ENCODE results near the gene PRSS27.

The PRSS27 gene

GRCh38 chr16:2766430-2767139 lies 46.6 kb upstream of the PRSS27 start:
- no peak overlapping the region for H3K4me3 ChIP-seq (ENCODE audit: low read depth, low read length)
- TF ChIP-seq CTCF (IDR thresholded peaks at IDR 0.05; ENCODE audit: low read depth, low read length, missing control alignments): no peak
- no peak for DNase-seq (ENCODE audit: low read depth)

GRCh38 chr16:2765462-2766404 lies 45.7 kb upstream of the PRSS27 start:
- TF ChIP-seq CTCF (IDR thresholded peaks at IDR 0.05; ENCODE audit: low read depth, low read length, missing control alignments): no peak
- no peak overlapping the region for H3K4me3 ChIP-seq (ENCODE audit: low read depth, low read length)
- no peak for DNase-seq (ENCODE audit: low read depth)

GRCh38 chr16:2764718-2765117 lies 44.7 kb upstream of the PRSS27 start:
- TF ChIP-seq CTCF (IDR thresholded peaks at IDR 0.05; ENCODE audit: low read depth, low read length, missing control alignments): no peak
- H3K4me3 ChIP-seq (ENCODE audit: low read depth, low read length): no peak overlapping the region
- no peak for DNase-seq (ENCODE audit: low read depth)

GRCh38 chr16:2763173-2763572 lies 43.1 kb upstream of the PRSS27 start:
- no peak overlapping the region for H3K4me3 ChIP-seq (ENCODE audit: low read depth, low read length)
- no peak for DNase-seq (ENCODE audit: low read depth)
- no peak for TF ChIP-seq CTCF (IDR thresholded peaks at IDR 0.05; ENCODE audit: low read depth, low read length, missing control alignments)

GRCh38 chr16:2762711-2763110 lies 42.7 kb upstream of the PRSS27 start:
- no peak overlapping the region for H3K4me3 ChIP-seq (ENCODE audit: low read depth, low read length)
- DNase-seq (ENCODE audit: low read depth): no peak
- TF ChIP-seq CTCF (IDR thresholded peaks at IDR 0.05; ENCODE audit: low read depth, low read length, missing control alignments): no peak

GRCh38 chr16:2761886-2762583 lies 42.0 kb upstream of the PRSS27 start:
- DNase-seq (ENCODE audit: low read depth): no peak
- no peak for TF ChIP-seq CTCF (IDR thresholded peaks at IDR 0.05; ENCODE audit: low read depth, low read length, missing control alignments)
- H3K4me3 ChIP-seq (ENCODE audit: low read depth, low read length): no peak overlapping the region

All from GM12864 (cell line).